ENCODE results near the gene TACC2. TPM values are rescaled to one million over a fixed set of nuclear protein-coding genes. Genes with fewer than 3 reads are reported as not detected.

The TACC2 gene
- total RNA-seq, 1 donor from 2014 or later = 56.6 TPM

DNA sequence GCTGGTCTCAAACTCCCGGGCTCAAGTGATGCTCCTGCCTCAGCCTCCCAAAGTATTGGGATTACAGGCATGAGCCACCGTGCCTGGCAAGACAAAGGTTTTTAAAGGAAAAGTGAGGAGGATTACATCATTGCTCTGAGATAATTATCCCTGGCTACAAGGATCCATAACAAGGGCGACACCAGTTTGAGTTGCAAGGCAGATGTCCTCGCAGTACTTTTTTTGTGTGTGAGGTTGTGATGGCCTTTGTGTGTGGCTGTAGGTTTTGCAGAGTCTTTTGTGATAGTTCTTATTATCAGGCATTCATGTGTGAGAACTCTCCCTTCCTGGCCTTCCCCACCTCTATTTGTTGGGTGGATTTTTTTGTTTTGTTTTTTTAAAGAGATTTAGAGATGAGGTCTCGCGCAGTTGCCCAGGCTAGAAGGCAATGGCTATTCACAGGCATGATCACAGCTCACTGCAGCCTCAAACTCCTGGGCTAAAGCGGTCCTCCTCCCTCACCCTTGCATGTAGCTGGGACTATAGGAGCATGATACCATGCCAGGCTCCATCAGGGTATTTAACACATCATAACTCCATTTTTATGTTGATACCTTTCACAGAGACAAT, 292.2 kb downstream of the TACC2 start:
- Mint-ChIP-seq H3K36me3 (ENCODE audit: low read depth) (no peaks in the 10 kb centered on the region), H3K4me1 (ENCODE audit: low read depth) (peaks cover 52% of the 10 kb centered on the region), H3K27me3 (ENCODE audit: low read depth) (no peaks in the 10 kb centered on the region), H3K4me3 (ENCODE audit: unreplicated experiment) (no peak overlapping the region), H3K9me3 (ENCODE audit: low read depth) (no peaks in the 10 kb centered on the region), H3K27ac (ENCODE audit: unreplicated experiment) (no peak overlapping the region)
- no peak for TF ChIP-seq CTCF (IDR thresholded peaks at IDR 0.05)
- DNase-seq (ENCODE audit: low spot score) = no peak

DNA sequence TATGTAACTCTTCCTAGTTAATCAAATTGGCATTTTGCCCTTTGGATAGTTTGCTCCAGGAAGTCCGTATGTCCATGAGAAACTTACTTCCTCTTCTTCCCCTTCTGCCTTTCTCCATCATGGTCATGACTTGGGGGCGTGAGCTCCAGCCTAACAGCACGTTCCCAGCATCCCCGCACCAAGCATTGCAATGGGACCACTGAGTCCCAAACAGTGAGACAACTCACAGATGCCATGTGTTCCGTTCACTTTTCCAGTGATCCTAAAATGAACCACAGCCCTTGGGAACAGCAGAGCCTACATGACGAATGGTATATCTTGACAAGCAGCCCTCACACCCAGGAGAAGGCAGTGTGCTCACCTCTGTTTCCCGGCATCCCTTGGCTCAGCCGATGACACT, 292.8 kb downstream of the TACC2 start:
- Mint-ChIP-seq H3K4me3 (ENCODE audit: unreplicated experiment) (no peak overlapping the region), H3K9me3 (ENCODE audit: low read depth) (no peaks in the 10 kb centered on the region), H3K36me3 (ENCODE audit: low read depth) (no peaks in the 10 kb centered on the region), H3K27me3 (ENCODE audit: low read depth) (no peaks in the 10 kb centered on the region), H3K4me1 (ENCODE audit: low read depth) (peaks cover 56% of the 10 kb centered on the region), H3K27ac (ENCODE audit: unreplicated experiment) (peak overlapping the region; percentile 67)
- no peak for DNase-seq (ENCODE audit: low spot score)
- no peak for TF ChIP-seq CTCF (IDR thresholded peaks at IDR 0.05)

DNA sequence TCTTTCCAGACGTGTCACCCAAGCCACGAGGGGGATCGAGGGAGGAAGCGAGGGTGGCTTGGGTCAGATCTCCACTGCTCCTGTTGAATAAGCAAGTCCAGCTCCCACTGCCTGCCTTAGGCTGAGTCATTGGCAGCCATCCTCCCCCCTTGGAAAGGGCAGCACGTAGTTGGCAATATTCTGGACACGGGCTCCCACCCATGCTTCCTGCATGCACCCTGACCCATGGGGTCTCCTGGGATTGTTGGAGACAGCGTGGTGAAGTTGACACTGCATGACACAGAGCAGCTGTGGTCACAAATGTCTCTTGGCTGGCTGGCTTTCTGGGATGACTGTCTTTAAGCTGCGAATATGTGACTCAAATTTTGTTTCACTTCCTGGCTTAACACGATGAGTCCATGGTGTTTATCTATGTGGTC, 293.3 kb downstream of the TACC2 start:
- H3K27me3 Mint-ChIP-seq (ENCODE audit: low read depth) = no peaks in the 10 kb centered on the region
- no peak overlapping the region for H3K4me3 Mint-ChIP-seq (ENCODE audit: unreplicated experiment)
- H3K36me3 Mint-ChIP-seq (ENCODE audit: low read depth) = no peaks in the 10 kb centered on the region
- peaks cover 60% of the 10 kb centered on the region for H3K4me1 Mint-ChIP-seq (ENCODE audit: low read depth)
- peak overlapping the region; percentile 67 for H3K27ac Mint-ChIP-seq (ENCODE audit: unreplicated experiment)
- DNase-seq (ENCODE audit: low spot score) = no peak
- no peak for TF ChIP-seq CTCF (IDR thresholded peaks at IDR 0.05)
- H3K9me3 Mint-ChIP-seq (ENCODE audit: low read depth) = no peaks in the 10 kb centered on the region

GRCh38 chr10:122282909-122283308, 293.9 kb downstream of the TACC2 start:
- H3K4me3 Mint-ChIP-seq (ENCODE audit: unreplicated experiment) = no peak overlapping the region
- H3K4me1 Mint-ChIP-seq (ENCODE audit: low read depth) = peaks cover 66% of the 10 kb centered on the region
- no peaks in the 10 kb centered on the region for H3K27me3 Mint-ChIP-seq (ENCODE audit: low read depth)
- TF ChIP-seq CTCF (IDR thresholded peaks at IDR 0.05) = no peak
- peak overlapping the region; percentile 67 for H3K27ac Mint-ChIP-seq (ENCODE audit: unreplicated experiment)
- no peaks in the 10 kb centered on the region for H3K36me3 Mint-ChIP-seq (ENCODE audit: low read depth)
- DNase-seq (ENCODE audit: low spot score) = no peak
- no peaks in the 10 kb centered on the region for H3K9me3 Mint-ChIP-seq (ENCODE audit: low read depth)

GRCh38 chr10:122285506-122286444, 296.8 kb downstream of the TACC2 start:
- Mint-ChIP-seq H3K27me3 (ENCODE audit: low read depth) (no peaks in the 10 kb centered on the region), H3K27ac (ENCODE audit: unreplicated experiment) (peak overlapping the region; percentile 97), H3K36me3 (ENCODE audit: low read depth) (no peaks in the 10 kb centered on the region), H3K4me1 (ENCODE audit: low read depth) (peaks cover 71% of the 10 kb centered on the region), H3K4me3 (ENCODE audit: unreplicated experiment) (no peak overlapping the region), H3K9me3 (ENCODE audit: low read depth) (no peaks in the 10 kb centered on the region)
- DNase-seq (ENCODE audit: low spot score) = no peak
- no peak for TF ChIP-seq CTCF (IDR thresholded peaks at IDR 0.05)

Measured in chondrocyte (in vitro differentiated cells).